Glutamatergic neuron (in vitro differentiated cells): ENCODE results near the gene AP4E1. TPM values are rescaled to one million over a fixed set of nuclear protein-coding genes. Genes with fewer than 3 reads are reported as not detected.

ENCODE experiments used
- DNase-seq: peaks from one replicate; pipeline ENCODE4 v3.0.0; 2022
- H3K27ac Mint-ChIP-seq: one replicate; pipeline ENCODE4 v1.8.0; 2020; ENCODE audit warnings: mild to moderate bottlenecking, mixed read lengths, inconsistent platforms; ENCODE audit not compliant: unreplicated experiment
- H3K27me3 Mint-ChIP-seq: one replicate; pipeline ENCODE4 v1.8.0; 2020; ENCODE audit warnings: mild to moderate bottlenecking, moderate library complexity, mixed read lengths, inconsistent platforms; ENCODE audit not compliant: unreplicated experiment
- H3K36me3 Mint-ChIP-seq: one replicate; pipeline ENCODE4 v1.8.0; 2020; ENCODE audit warnings: mild to moderate bottlenecking, mixed read lengths, inconsistent platforms; ENCODE audit not compliant: unreplicated experiment
- H3K4me1 Mint-ChIP-seq: one replicate; pipeline ENCODE4 v1.8.0; 2020; ENCODE audit warnings: mild to moderate bottlenecking, low read depth, mixed read lengths, inconsistent platforms; ENCODE audit not compliant: unreplicated experiment
- H3K4me3 Mint-ChIP-seq: one replicate; pipeline ENCODE4 v1.8.0; 2020; ENCODE audit warnings: mild to moderate bottlenecking, mixed read lengths, inconsistent platforms; ENCODE audit not compliant: unreplicated experiment
- H3K9me3 Mint-ChIP-seq: one replicate; pipeline ENCODE4 v1.8.0; 2020; ENCODE audit warnings: mild to moderate bottlenecking, moderate library complexity, mixed read lengths, inconsistent platforms; ENCODE audit not compliant: unreplicated experiment
- CTCF ChIP-seq: fragments of 200-600 bp; sonication (generic); IDR thresholded peaks from one replicate; pipeline ENCODE4 v1.5.0; 2021; ENCODE audit not compliant: partially characterized antibody, unreplicated experiment
- total RNA-seq: library from RNA; stranded (reverse); fragmentation: NEBNext Ultra II Directional; extraction: Animal tissue kit (Norgen Biotek cat#: 25700); gene quantifications from one replicate; pipeline ENCODE4 v1.2.1, GENCODE V29; 2021; ENCODE audit not compliant: unreplicated experiment

Gene AP4E1
- total RNA-seq, 1 donor from 2014 or later = 15.9 TPM

DNA sequence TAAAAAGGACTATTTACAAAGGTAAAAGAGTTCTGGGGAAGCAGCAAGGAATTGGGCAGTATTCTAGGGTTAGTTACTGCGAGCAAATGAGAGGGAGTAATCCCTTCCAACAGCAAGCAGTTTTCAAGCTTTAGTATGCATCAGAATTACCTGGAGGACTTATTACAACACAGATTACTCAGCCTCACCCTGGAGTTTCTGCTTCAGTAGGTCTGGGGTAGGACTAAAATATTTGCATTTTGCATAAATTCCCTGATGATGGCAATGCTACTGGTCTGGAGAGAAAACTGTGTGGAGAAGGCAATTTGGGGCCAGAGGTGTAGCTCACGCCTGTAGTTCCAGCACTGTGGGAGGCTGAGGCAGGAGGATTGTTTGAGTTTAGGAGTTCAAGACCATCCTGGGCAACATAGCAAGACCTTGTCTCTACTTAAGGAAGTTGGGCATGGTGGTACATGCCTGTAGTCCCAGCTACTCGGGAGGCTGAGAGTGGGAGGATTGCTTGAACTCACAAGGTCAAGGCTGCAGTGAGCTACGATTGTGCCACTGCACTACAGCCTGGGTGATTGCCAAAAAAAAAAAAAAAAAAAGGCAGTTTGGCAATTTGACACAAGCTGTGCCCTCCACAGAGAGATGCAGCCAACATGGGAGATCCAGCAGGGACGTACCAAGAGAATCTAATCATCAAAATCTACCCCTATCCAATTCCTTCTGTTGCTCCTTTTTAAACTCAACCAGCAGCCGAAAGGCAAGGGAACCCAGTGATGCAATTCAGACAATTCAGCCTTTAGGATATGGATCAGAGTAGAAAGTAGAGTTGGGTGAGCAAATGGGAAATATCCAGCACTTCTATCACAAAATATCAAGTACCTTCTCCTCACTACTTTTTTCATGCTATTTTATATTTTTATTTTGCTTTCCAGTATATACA is 27.1 kb upstream of the AP4E1 start:
- no peak for DNase-seq
- H3K9me3 Mint-ChIP-seq = no peaks in the 10 kb centered on the region
- H3K27ac Mint-ChIP-seq = no peak overlapping the region
- no peaks in the 10 kb centered on the region for H3K27me3 Mint-ChIP-seq
- H3K4me3 Mint-ChIP-seq = no peak overlapping the region
- no peaks in the 10 kb centered on the region for H3K4me1 Mint-ChIP-seq
- TF ChIP-seq CTCF = no peak
- H3K36me3 Mint-ChIP-seq = no peaks in the 10 kb centered on the region

- no peaks in the 10 kb centered on the region for H3K36me3 Mint-ChIP-seq
- no peak overlapping the region for H3K27ac Mint-ChIP-seq
- DNase-seq = no peak
- no peak for TF ChIP-seq CTCF
- H3K4me1 Mint-ChIP-seq = no peaks in the 10 kb centered on the region
- H3K4me3 Mint-ChIP-seq = no peak overlapping the region
- H3K27me3 Mint-ChIP-seq = no peaks in the 10 kb centered on the region
- H3K9me3 Mint-ChIP-seq = no peaks in the 10 kb centered on the region
Observed at GRCh38 chr15:50883903-50884302, 24.6 kb upstream of the AP4E1 start.

DNA sequence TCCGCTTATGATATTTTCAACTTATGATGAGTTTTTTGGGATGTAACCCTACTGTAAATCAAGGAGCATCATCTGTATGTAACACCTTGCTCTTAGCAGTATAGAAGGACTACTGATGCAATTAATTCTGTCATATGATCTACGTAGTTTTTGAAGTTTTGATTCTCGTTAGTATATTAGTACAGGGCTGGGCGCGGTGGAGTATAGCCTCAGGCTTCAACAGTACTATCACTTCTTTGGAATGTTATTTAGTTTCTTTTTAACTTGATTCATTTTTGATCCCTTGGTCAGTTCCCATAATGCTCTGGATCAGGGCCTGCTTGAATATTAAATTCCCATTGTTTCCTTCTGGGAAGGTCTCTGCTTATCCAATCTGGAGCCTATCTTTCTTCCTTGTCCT is 23.9 kb upstream of the AP4E1 start:
- H3K9me3 Mint-ChIP-seq = no peaks in the 10 kb centered on the region
- no peak overlapping the region for H3K4me3 Mint-ChIP-seq
- no peaks in the 10 kb centered on the region for H3K27me3 Mint-ChIP-seq
- H3K27ac Mint-ChIP-seq = no peak overlapping the region
- no peak for DNase-seq
- TF ChIP-seq CTCF = no peak
- no peaks in the 10 kb centered on the region for H3K36me3 Mint-ChIP-seq
- no peaks in the 10 kb centered on the region for H3K4me1 Mint-ChIP-seq

- Mint-ChIP-seq H3K36me3 (no peaks in the 10 kb centered on the region), H3K4me3 (no peak overlapping the region), H3K4me1 (no peaks in the 10 kb centered on the region), H3K27me3 (no peaks in the 10 kb centered on the region), H3K9me3 (no peaks in the 10 kb centered on the region), H3K27ac (no peak overlapping the region)
- DNase-seq = no peak
- peak; percentile 15 for TF ChIP-seq CTCF
Observed at GRCh38 chr15:50886139-50886467, 22.4 kb upstream of the AP4E1 start.

- no peaks in the 10 kb centered on the region for H3K9me3 Mint-ChIP-seq
- no peaks in the 10 kb centered on the region for H3K4me1 Mint-ChIP-seq
- no peak for TF ChIP-seq CTCF
- no peak overlapping the region for H3K4me3 Mint-ChIP-seq
- H3K36me3 Mint-ChIP-seq = no peaks in the 10 kb centered on the region
- DNase-seq = no peak
- no peaks in the 10 kb centered on the region for H3K27me3 Mint-ChIP-seq
- no peak overlapping the region for H3K27ac Mint-ChIP-seq
Observed at GRCh38 chr15:50886611-50887345, 21.7 kb upstream of the AP4E1 start.
